ENCODE measurements around the gene ADGRV1.
A peak's percentile ranks its signal among the peaks of the same experiment; 100 is the strongest.
"Not testable (repeated sequence)": the region's sequence is repeated elsewhere in the genome, so short reads cannot be mapped to it uniquely, and the experiment has no call there.

ADGRV1 gene

GRCh38 chr5:91006713-91007112 lies 448.1 kb downstream of the ADGRV1 start:
- DNase-seq (ENCODE audit: low read depth), result no peak

- DNase-seq (ENCODE audit: low read depth), result no peak
Measured at GRCh38 chr5:91007251-91007650, 448.7 kb downstream of the ADGRV1 start.

GRCh38 chr5:91007780-91008402 lies 449.3 kb downstream of the ADGRV1 start:
- DNase-seq (ENCODE audit: low read depth), result no peak

- no peak for DNase-seq (ENCODE audit: low read depth)
Measured at GRCh38 chr5:91010090-91010489, 451.5 kb downstream of the ADGRV1 start.

GRCh38 chr5:91011029-91011428 lies 452.4 kb downstream of the ADGRV1 start:
- no peak for DNase-seq (ENCODE audit: low read depth)

GRCh38 chr5:91012867-91013266 lies 454.3 kb downstream of the ADGRV1 start:
- DNase-seq (ENCODE audit: low read depth), result not testable (repeated sequence)

GRCh38 chr5:91016322-91016721 lies 457.7 kb downstream of the ADGRV1 start:
- no peak for DNase-seq (ENCODE audit: low read depth)

GRCh38 chr5:91016954-91017700 lies 458.5 kb downstream of the ADGRV1 start:
- DNase-seq (ENCODE audit: low read depth), result peak; percentile 26

- no peak for DNase-seq (ENCODE audit: low read depth)
Measured at GRCh38 chr5:91018200-91018599, 459.6 kb downstream of the ADGRV1 start.

- no peak for DNase-seq (ENCODE audit: low read depth)
Measured at GRCh38 chr5:91018712-91019371, 460.2 kb downstream of the ADGRV1 start.

GRCh38 chr5:91020065-91020800 lies 461.6 kb downstream of the ADGRV1 start:
- DNase-seq (ENCODE audit: low read depth), result no peak

GRCh38 chr5:91022518-91022917 lies 463.9 kb downstream of the ADGRV1 start:
- no peak for DNase-seq (ENCODE audit: low read depth)

- DNase-seq (ENCODE audit: low read depth), result no peak
Measured at GRCh38 chr5:91024206-91024605, 465.6 kb downstream of the ADGRV1 start.

GRCh38 chr5:91024727-91025126 lies 466.1 kb downstream of the ADGRV1 start:
- peak; percentile 11 for DNase-seq (ENCODE audit: low read depth)

- DNase-seq (ENCODE audit: low read depth), result no peak
Measured at GRCh38 chr5:91025449-91025848, 466.9 kb downstream of the ADGRV1 start.

GRCh38 chr5:91025956-91026355 lies 467.4 kb downstream of the ADGRV1 start:
- DNase-seq (ENCODE audit: low read depth), result no peak

- DNase-seq (ENCODE audit: low read depth), result no peak
Measured at GRCh38 chr5:91026466-91026865, 467.9 kb downstream of the ADGRV1 start.

- DNase-seq (ENCODE audit: low read depth), result no peak
Measured at GRCh38 chr5:91027405-91028139, 469.0 kb downstream of the ADGRV1 start.

- DNase-seq (ENCODE audit: low read depth), result no peak
Measured at GRCh38 chr5:91028499-91028956, 469.9 kb downstream of the ADGRV1 start.

- no peak for DNase-seq (ENCODE audit: low read depth)
Measured at GRCh38 chr5:91030521-91031401, 472.2 kb downstream of the ADGRV1 start.

GRCh38 chr5:91031402-91031752 lies 472.8 kb downstream of the ADGRV1 start:
- DNase-seq (ENCODE audit: low read depth), result no peak

Data from stromal cell of bone marrow (primary cell).